K562 (cell line): ENCODE measurements around the gene NPC1. TPM values are rescaled to one million over a fixed set of nuclear protein-coding genes. Genes with fewer than 3 reads are reported as not detected.

Experiments used
- ATAC-seq: fragments of 200-7000 bp; cut with Tn5 transposase; 3 replicates; pipeline ENCODE4 v1.9.1; 2020; ENCODE audit warnings: moderate library complexity
- BruUV-seq: library from RNA; stranded (reverse); fragments of 400-500 nt; replicated peaks from 2 replicates; lab custom pipeline; 2021; lab: Mats Ljungman, UMichigan
- CTCF ChIA-PET: fragments of 300-600 bp; formaldehyde crosslinking; extraction: SDS; loops from one replicate; lab custom pipeline; 2021; ENCODE audit warnings: low intra/inter-chr PET ratio; lab: Yijun Ruan, JAX
- POLR2A ChIA-PET: fragments of 300-600, 350-650 bp; sonication (Branson Sonifier 250); formaldehyde crosslinking; extraction: SDS; loops from one replicate; lab custom pipeline; 2021; ENCODE audit warnings: antibody characterized with exemption, inconsistent platforms; lab: Yijun Ruan, JAX
- DNase-seq, 4 experiments: peaks; one replicate each; pipeline versions ENCODE4 v3.0.0 to v3.0.0-alpha.2; 2011 to 2018; ENCODE audit warnings: low spot score in 3 of 4, mixed read lengths in 3 of 4; ENCODE audit errors: extremely low read depth in 1 of 4
- FAIRE-seq: peaks from 2 replicates; lab custom pipeline; 2011; peaks lifted over from hg19 to GRCh38; lab: Jason Lieb, UNC
- H2AFZ ChIP-seq: 2 replicates; pipeline ENCODE4 v1.6.0; 2011; ENCODE audit warnings: low read depth, low read length, control low read depth, inconsistent platforms
- H3K27ac ChIP-seq: fragments of 200-600 bp; 3 replicates; pipeline ENCODE4 v1.8.0; 2011; ENCODE audit warnings: low read depth, mild to moderate bottlenecking, control low read depth, inconsistent platforms, low read length, moderate library complexity, mixed read lengths; ENCODE audit errors: extremely low read depth
- H3K27me3 ChIP-seq, 2 experiments: fragments of 300-600 bp in 1 of 2; 2 replicates in 1 of 2; 3 replicates in 1 of 2; pipeline versions ENCODE4 v1.6.0 to v1.8.0; 2011; ENCODE audit warnings: inconsistent platforms in 2 of 2, low read length in 2 of 2, mild to moderate bottlenecking in 1 of 2, mixed read lengths in 1 of 2, moderate library complexity in 1 of 2; ENCODE audit not compliant: control insufficient read depth in 2 of 2, insufficient read depth in 2 of 2
- H3K36me3 ChIP-seq: fragments of 300-600 bp; 3 replicates; pipeline ENCODE4 v1.8.0; 2011; ENCODE audit warnings: mild to moderate bottlenecking, low read length, inconsistent platforms; ENCODE audit not compliant: control insufficient read depth, insufficient read depth
- H3K4me1 ChIP-seq, 2 experiments: fragments of 200-600 bp in 1 of 2; replicated peaks in 1 of 2; 2 replicates in 1 of 2; 3 replicates in 1 of 2; pipeline versions ENCODE4 v1.5.1 to v1.8.0; 2011; ENCODE audit warnings: inconsistent platforms in 2 of 2, low read length in 2 of 2, mild to moderate bottlenecking in 1 of 2, mixed read lengths in 1 of 2, moderate library complexity in 1 of 2; ENCODE audit not compliant: control insufficient read depth in 2 of 2, insufficient read depth in 2 of 2
- H3K4me2 ChIP-seq: 2 replicates; pipeline ENCODE4 v1.6.1; 2011; ENCODE audit warnings: low read length, control low read depth, inconsistent platforms, mixed read lengths; ENCODE audit not compliant: insufficient read depth
- H3K4me3 ChIP-seq: fragments of 200-600 bp; sonication (generic), shearing (Covaris generic); 2 replicates; pipeline ENCODE4 v1.5.1; 2016; ENCODE audit warnings: control low read depth, inconsistent platforms
- H3K79me2 ChIP-seq: fragments of 200-600 bp; 3 replicates; pipeline ENCODE4 v1.8.0; 2011; ENCODE audit warnings: low read length, inconsistent platforms; ENCODE audit not compliant: control insufficient read depth, insufficient read depth
- H3K9ac ChIP-seq, 2 experiments: 2 replicates each; pipeline versions ENCODE4 v1.6.0 to v1.6.1; 2011; ENCODE audit warnings: low read depth in 2 of 2, low read length in 2 of 2, control low read depth in 1 of 2, inconsistent platforms in 1 of 2, mild to moderate bottlenecking in 1 of 2, mixed read lengths in 1 of 2; ENCODE audit not compliant: insufficient read depth in 1 of 2
- H3K9me1 ChIP-seq: one replicate; pipeline ENCODE4 v1.6.0; 2011; ENCODE audit warnings: inconsistent platforms, mild to moderate bottlenecking, low read length, moderate library complexity; ENCODE audit not compliant: control insufficient read depth, insufficient read depth
- H3K9me3 ChIP-seq: replicated peaks from 2 replicates; pipeline ENCODE4 v1.5.1; 2011; ENCODE audit warnings: low read depth, low read length, inconsistent platforms; ENCODE audit not compliant: control insufficient read depth, insufficient read depth
- H4K20me1 ChIP-seq: replicated peaks from 2 replicates; pipeline ENCODE4 v1.6.1; 2011; ENCODE audit warnings: low read length, inconsistent platforms, mixed read lengths; ENCODE audit not compliant: control insufficient read depth, insufficient read depth
- ASH1L ChIP-seq: fragments of 450-650 bp; IDR thresholded peaks from 2 replicates; pipeline ENCODE4 v1.6.1; 2018; ENCODE audit warnings: borderline replicate concordance, mild to moderate bottlenecking, low read depth; ENCODE audit not compliant: partially characterized antibody
- CBFB ChIP-seq: sonication (generic); formaldehyde crosslinking; IDR thresholded peaks from 2 replicates; pipeline ENCODE4 v1.4.0; 2020; ENCODE audit warnings: mild to moderate bottlenecking, missing genetic modification reagents
- FOXA1 ChIP-seq: fragments of 450-650 bp; IDR thresholded peaks from 2 replicates; pipeline ENCODE4 v1.6.1; 2016; ENCODE audit warnings: mild to moderate bottlenecking, borderline replicate concordance
- GABPB2 ChIP-seq: fragments of 250-450 bp; sonication (Bioruptor Pico); conservative IDR thresholded peaks from 2 replicates; pipeline ENCODE4 v1.5.1; 2021; ENCODE audit warnings: mild to moderate bottlenecking
- GTF2E2 ChIP-seq: fragments of 200-800 bp; sonication (Bioruptor generic); IDR thresholded peaks from 2 replicates; pipeline ENCODE4 v1.6.1; 2016; ENCODE audit warnings: missing genetic modification characterization, missing compliant biosample characterization
- HLTF ChIP-seq: fragments of 450-650 bp; IDR thresholded peaks from 2 replicates; pipeline ENCODE4 v1.6.1; 2016
- MTA3 ChIP-seq: fragments of 450-650 bp; formaldehyde crosslinking; IDR thresholded peaks from 2 replicates; pipeline ENCODE4 v1.6.1; 2017; ENCODE audit warnings: mild to moderate bottlenecking, borderline replicate concordance
- NCOA1 ChIP-seq: fragments of 450-650 bp; IDR thresholded peaks from 2 replicates; pipeline ENCODE4 v1.6.1; 2016; ENCODE audit warnings: low read depth
- POLR2G ChIP-seq: fragments of 200-400 bp; formaldehyde crosslinking; IDR thresholded peaks from 2 replicates; pipeline ENCODE4 v1.6.1; 2017; ENCODE audit warnings: low read depth, mild to moderate bottlenecking, antibody characterized with exemption, low read length, moderate library complexity
- TRIM24 ChIP-seq, 2 experiments: fragments of 450-650 bp; IDR thresholded peaks; 2 replicates each; pipeline ENCODE4 v1.6.1; 2016
- U2AF1 ChIP-seq: fragments of 200-400 bp; formaldehyde crosslinking; optimal IDR thresholded peaks from 2 replicates; pipeline ENCODE3; 2017; ENCODE audit warnings: mild to moderate bottlenecking, low read depth, low read length, moderate library complexity
- ZNF253 ChIP-seq: fragments of 250-450 bp; sonication (Bioruptor Pico); conservative IDR thresholded peaks from 2 replicates; pipeline ENCODE4 v1.6.1; 2021; ENCODE audit warnings: mild to moderate bottlenecking
- WGBS: fragments of 100-300 bp; shearing (Covaris generic); methylation state at CpG from one replicate; pipeline ENCODE4 v1.1.6; 2016; ENCODE audit warnings: low coverage, mixed read lengths; ENCODE audit not compliant: insufficient coverage; ENCODE audit errors: missing lambda C conversion rate; 5-methylcytosine and 5-hydroxymethylcytosine counted together
- in situ Hi-C: fragments of 300-500 bp; cut with MboI; formaldehyde crosslinking; loops from 4 replicates; pipeline ENCODE4 v1.15.0; 2018; ENCODE audit warnings: inconsistent platforms, mixed read lengths
- intact Hi-C: fragments of 100-400 bp; cut with micrococcal nuclease; formaldehyde crosslinking; loops from 2 replicates; pipeline ENCODE4 v1.14.2; 2022
- polyA plus RNA-seq, 8 experiments: library from polyadenylated mRNA; depleted of rRNA in 4 of 8; stranded (reverse) in 5 of 8; unstranded in 3 of 8; fragments of >200 nt; fragmentation: Nextera tagmentation in 2 of 8; fragmentation: Illumina TruSeq in 1 of 8; extraction: Ambion mirVana in 2 of 8; extraction: Trizol in 1 of 8; gene quantifications; 2 replicates each; pipeline versions ENCODE4 v1.2.1 to v1.2.3, GENCODE V29; 2011 to 2014; ENCODE audit warnings: inconsistent platforms in 1 of 8, missing spikeins in 1 of 8
- total RNA-seq, 7 experiments: library from RNA; depleted of rRNA in 6 of 7; stranded (reverse); fragments of >200 nt in 6 of 7; fragmentation: Illumina TruSeq in 2 of 7; extraction: Trizol in 2 of 7; gene quantifications; 2 replicates each; pipeline versions ENCODE4 v1.2.1 to v1.2.3, GENCODE V29; 2011 to 2021; ENCODE audit warnings: low replicate concordance in 1 of 7
- TF ChIP-seq, protein P1 (sequence below): fragments of 450-650 bp; formaldehyde crosslinking; IDR thresholded peaks from 2 replicates; pipeline ENCODE4 v1.4.0; 2020; ENCODE audit warnings: mild to moderate bottlenecking, mixed read lengths
- TF ChIP-seq, protein P2 (sequence below): fragments of 200-800 bp; sonication (Bioruptor generic); IDR thresholded peaks from 2 replicates; pipeline ENCODE4 v1.6.1; 2016; ENCODE audit warnings: missing genetic modification characterization, missing compliant biosample characterization
- TF ChIP-seq, protein P3 (sequence below): fragments of 450-650 bp; formaldehyde crosslinking; IDR thresholded peaks from 2 replicates; pipeline ENCODE4 v1.4.0; 2022; ENCODE audit warnings: missing genetic modification characterization

Gene NPC1
- total and polyA plus RNA-seq, 9 of the 15 experiments (the other 6 are each of a cell fraction or from before 2014, with no cell fraction given), result 17.1 to 45.9 (median 27.6) TPM

DNA sequence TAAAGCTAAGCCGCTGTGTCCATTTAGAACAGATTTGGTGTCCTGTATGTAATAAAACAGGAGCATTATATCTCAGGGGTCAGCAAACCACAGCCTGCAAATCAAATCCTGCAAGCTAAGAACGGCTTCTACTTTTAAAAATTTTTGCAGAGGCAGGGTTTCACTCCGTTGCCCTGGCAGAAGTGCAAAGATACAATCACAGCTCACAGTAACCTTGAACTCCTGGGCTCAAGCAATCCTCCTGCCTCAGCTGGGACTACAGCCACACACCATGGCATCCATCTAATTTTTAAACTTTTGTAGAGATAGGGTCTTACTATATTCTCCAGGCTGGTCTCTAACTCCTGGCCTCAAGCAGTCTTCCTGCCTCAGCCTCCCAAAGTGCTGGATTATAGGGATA is 28.6 kb upstream of the NPC1 start:
- WGBS, result 2% methylated on average over 3 of the region's 3 CpGs
- Histone ChIP-seq H2AFZ (no peak overlapping the region), H3K27ac (no peak overlapping the region), H3K36me3 (no peaks in the 10 kb centered on the region), H3K27me3 (peaks cover 26 to 35% of the 10 kb centered on the region in 2 experiments; a peak in 4 of 5 replicates), H3K9me1 (no peaks in the 10 kb centered on the region), H3K79me2 (no peaks in the 10 kb centered on the region), H3K4me2 (no peak overlapping the region), H3K9me3 (no peaks in the 10 kb centered on the region), H3K4me3 (no peak overlapping the region), H3K9ac (no peak overlapping the region), H3K4me1 (peaks cover 0 to 8% of the 10 kb centered on the region in 2 experiments; a peak in 2 of 5 replicates), H4K20me1 (no peaks in the 10 kb centered on the region)
- BruUV-seq, result no TSS peak
- intact Hi-C loops, result no loop called here
- ATAC-seq, result no peak
- FAIRE-seq, result no peak
- ChIA-PET POLR2A (interaction anchor here (0.5 kb wide), 1 partner anchor 1714 kb away, joined by 3 read pairs; no protein-coding TSS in a partner anchor), CTCF (no interaction called here)
- TF ChIP-seq GABPB2 (no peak), MTA3 (no peak), HLTF (no peak), FOXA1 (no peak), ASH1L (no peak), ZNF253 (CRISPR knock-in tag) (no peak), POLR2G (no peak), CBFB (CRISPR knock-in tag) (no peak), TRIM24 (IDR thresholded peaks at IDR 0.05) (no peak), GTF2E2 (tag) (no peak), U2AF1 (no peak), NCOA1 (no peak)
- TF ChIP-seq, protein P1, sequence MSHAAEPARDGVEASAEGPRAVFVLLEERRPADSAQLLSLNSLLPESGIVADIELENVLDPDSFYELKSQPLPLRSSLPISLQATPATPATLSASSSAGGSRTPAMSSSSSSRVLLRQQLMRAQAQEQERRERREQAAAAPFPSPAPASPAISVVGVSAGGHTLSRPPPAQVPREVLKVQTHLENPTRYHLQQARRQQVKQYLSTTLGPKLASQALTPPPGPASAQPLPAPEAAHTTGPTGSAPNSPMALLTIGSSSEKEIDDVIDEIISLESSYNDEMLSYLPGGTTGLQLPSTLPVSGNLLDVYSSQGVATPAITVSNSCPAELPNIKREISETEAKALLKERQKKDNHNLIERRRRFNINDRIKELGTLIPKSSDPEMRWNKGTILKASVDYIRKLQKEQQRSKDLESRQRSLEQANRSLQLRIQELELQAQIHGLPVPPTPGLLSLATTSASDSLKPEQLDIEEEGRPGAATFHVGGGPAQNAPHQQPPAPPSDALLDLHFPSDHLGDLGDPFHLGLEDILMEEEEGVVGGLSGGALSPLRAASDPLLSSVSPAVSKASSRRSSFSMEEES (CRISPR knock-in tag), result no peak
- TF ChIP-seq, protein P2, sequence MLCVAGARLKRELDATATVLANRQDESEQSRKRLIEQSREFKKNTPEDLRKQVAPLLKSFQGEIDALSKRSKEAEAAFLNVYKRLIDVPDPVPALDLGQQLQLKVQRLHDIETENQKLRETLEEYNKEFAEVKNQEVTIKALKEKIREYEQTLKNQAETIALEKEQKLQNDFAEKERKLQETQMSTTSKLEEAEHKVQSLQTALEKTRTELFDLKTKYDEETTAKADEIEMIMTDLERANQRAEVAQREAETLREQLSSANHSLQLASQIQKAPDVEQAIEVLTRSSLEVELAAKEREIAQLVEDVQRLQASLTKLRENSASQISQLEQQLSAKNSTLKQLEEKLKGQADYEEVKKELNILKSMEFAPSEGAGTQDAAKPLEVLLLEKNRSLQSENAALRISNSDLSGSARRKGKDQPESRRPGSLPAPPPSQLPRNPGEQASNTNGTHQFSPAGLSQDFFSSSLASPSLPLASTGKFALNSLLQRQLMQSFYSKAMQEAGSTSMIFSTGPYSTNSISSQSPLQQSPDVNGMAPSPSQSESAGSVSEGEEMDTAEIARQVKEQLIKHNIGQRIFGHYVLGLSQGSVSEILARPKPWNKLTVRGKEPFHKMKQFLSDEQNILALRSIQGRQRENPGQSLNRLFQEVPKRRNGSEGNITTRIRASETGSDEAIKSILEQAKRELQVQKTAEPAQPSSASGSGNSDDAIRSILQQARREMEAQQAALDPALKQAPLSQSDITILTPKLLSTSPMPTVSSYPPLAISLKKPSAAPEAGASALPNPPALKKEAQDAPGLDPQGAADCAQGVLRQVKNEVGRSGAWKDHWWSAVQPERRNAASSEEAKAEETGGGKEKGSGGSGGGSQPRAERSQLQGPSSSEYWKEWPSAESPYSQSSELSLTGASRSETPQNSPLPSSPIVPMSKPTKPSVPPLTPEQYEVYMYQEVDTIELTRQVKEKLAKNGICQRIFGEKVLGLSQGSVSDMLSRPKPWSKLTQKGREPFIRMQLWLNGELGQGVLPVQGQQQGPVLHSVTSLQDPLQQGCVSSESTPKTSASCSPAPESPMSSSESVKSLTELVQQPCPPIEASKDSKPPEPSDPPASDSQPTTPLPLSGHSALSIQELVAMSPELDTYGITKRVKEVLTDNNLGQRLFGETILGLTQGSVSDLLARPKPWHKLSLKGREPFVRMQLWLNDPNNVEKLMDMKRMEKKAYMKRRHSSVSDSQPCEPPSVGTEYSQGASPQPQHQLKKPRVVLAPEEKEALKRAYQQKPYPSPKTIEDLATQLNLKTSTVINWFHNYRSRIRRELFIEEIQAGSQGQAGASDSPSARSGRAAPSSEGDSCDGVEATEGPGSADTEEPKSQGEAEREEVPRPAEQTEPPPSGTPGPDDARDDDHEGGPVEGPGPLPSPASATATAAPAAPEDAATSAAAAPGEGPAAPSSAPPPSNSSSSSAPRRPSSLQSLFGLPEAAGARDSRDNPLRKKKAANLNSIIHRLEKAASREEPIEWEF (CRISPR knock-in tag), result no peak
- TF ChIP-seq, protein P3, sequence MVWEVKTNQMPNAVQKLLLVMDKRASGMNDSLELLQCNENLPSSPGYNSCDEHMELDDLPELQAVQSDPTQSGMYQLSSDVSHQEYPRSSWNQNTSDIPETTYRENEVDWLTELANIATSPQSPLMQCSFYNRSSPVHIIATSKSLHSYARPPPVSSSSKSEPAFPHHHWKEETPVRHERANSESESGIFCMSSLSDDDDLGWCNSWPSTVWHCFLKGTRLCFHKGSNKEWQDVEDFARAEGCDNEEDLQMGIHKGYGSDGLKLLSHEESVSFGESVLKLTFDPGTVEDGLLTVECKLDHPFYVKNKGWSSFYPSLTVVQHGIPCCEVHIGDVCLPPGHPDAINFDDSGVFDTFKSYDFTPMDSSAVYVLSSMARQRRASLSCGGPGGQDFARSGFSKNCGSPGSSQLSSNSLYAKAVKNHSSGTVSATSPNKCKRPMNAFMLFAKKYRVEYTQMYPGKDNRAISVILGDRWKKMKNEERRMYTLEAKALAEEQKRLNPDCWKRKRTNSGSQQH (CRISPR knock-in tag), result no peak
- no peak for DNase-seq
- in situ Hi-C loops, result no loop called here
